ENCODE measurements around the gene IFNGR2.
"Not testable (repeated sequence)": the region's sequence is repeated elsewhere in the genome, so short reads cannot be mapped to it uniquely, and the experiment has no call there.

Gene IFNGR2

GRCh38 chr21:33402001-33402979 lies 923 bp upstream of the IFNGR2 start:
- DNase-seq (ENCODE audit: low spot score) = peak; percentile 54

- peak; percentile 75 for DNase-seq (ENCODE audit: low spot score)
These were observed 773 bp downstream of the IFNGR2 start for GRCh38 chr21:33403786-33404585.

GRCh38 chr21:33406493-33406892 lies 3.3 kb downstream of the IFNGR2 start:
- no peak for DNase-seq (ENCODE audit: low spot score)

GRCh38 chr21:33411949-33412430 lies 8.8 kb downstream of the IFNGR2 start:
- no peak for DNase-seq (ENCODE audit: low spot score)

GRCh38 chr21:33412439-33412831 lies 9.2 kb downstream of the IFNGR2 start:
- not testable (repeated sequence) for DNase-seq (ENCODE audit: low spot score)

- no peak for DNase-seq (ENCODE audit: low spot score)
These were observed 9.8 kb downstream of the IFNGR2 start for GRCh38 chr21:33412832-33413519.

GRCh38 chr21:33414068-33414467 lies 10.9 kb downstream of the IFNGR2 start:
- no peak for DNase-seq (ENCODE audit: low spot score)

- DNase-seq (ENCODE audit: low spot score) = no peak
These were observed 11.7 kb downstream of the IFNGR2 start for GRCh38 chr21:33414926-33415325.

- DNase-seq (ENCODE audit: low spot score) = no peak
These were observed 15.5 kb downstream of the IFNGR2 start for GRCh38 chr21:33418691-33419090.

GRCh38 chr21:33419538-33420123 lies 16.4 kb downstream of the IFNGR2 start:
- no peak for DNase-seq (ENCODE audit: low spot score)

GRCh38 chr21:33421713-33422393 lies 18.6 kb downstream of the IFNGR2 start:
- DNase-seq (ENCODE audit: low spot score) = no peak

- DNase-seq (ENCODE audit: low spot score) = no peak
These were observed 21.0 kb downstream of the IFNGR2 start for GRCh38 chr21:33424214-33424613.

- DNase-seq (ENCODE audit: low spot score) = no peak
These were observed 22.6 kb downstream of the IFNGR2 start for GRCh38 chr21:33425825-33426224.

- no peak for DNase-seq (ENCODE audit: low spot score)
These were observed 23.8 kb downstream of the IFNGR2 start for GRCh38 chr21:33427051-33427450.

GRCh38 chr21:33428669-33429068 lies 25.5 kb downstream of the IFNGR2 start:
- no peak for DNase-seq (ENCODE audit: low spot score)

- DNase-seq (ENCODE audit: low spot score) = no peak
These were observed 27.6 kb downstream of the IFNGR2 start for GRCh38 chr21:33430858-33431257.

GRCh38 chr21:33432496-33432895 lies 29.3 kb downstream of the IFNGR2 start:
- no peak for DNase-seq (ENCODE audit: low spot score)

- DNase-seq (ENCODE audit: low spot score) = no peak
These were observed 29.8 kb downstream of the IFNGR2 start for GRCh38 chr21:33433001-33433400.

GRCh38 chr21:33433425-33434114 lies 30.4 kb downstream of the IFNGR2 start:
- DNase-seq (ENCODE audit: low spot score) = no peak

GRCh38 chr21:33434770-33435360 lies 31.7 kb downstream of the IFNGR2 start:
- DNase-seq (ENCODE audit: low spot score) = no peak
